PFSK-1 (cell line): Measurements from ENCODE around the gene TESMIN.

ENCODE experiments used
- FOXP2 ChIP-seq: optimal IDR thresholded peaks from 2 replicates; pipeline ENCODE3; 2011; ENCODE audit warnings: borderline replicate concordance, control low read depth, inconsistent platforms; ENCODE audit not compliant: insufficient read depth; ENCODE audit errors: extremely low read length, extremely low read depth
- POLR2AphosphoS5 ChIP-seq: IDR thresholded peaks from 2 replicates; pipeline ENCODE4 v1.6.1; 2012; ENCODE audit warnings: low read depth, mild to moderate bottlenecking, control low read depth, low read length, moderate library complexity
- SIN3A ChIP-seq: IDR thresholded peaks from 2 replicates; pipeline ENCODE4 v1.6.1; 2012; ENCODE audit warnings: mild to moderate bottlenecking, low read length, moderate library complexity, borderline replicate concordance; ENCODE audit not compliant: insufficient read depth
- TAF1 ChIP-seq: IDR thresholded peaks from 2 replicates; pipeline ENCODE4 v1.6.1; 2012; ENCODE audit warnings: low read length, control low read depth, borderline replicate concordance; ENCODE audit not compliant: insufficient read depth
- TF ChIP-seq, protein P1 (sequence below), 2 experiments: IDR thresholded peaks; 2 replicates each; pipeline versions ENCODE4 v1.6.1 to v1.8.0; 2011 to 2012; ENCODE audit warnings: low read depth in 2 of 2, low read length in 2 of 2, control low read depth in 1 of 2, inconsistent platforms in 1 of 2, mild to moderate bottlenecking in 1 of 2, moderate library complexity in 1 of 2; ENCODE audit not compliant: insufficient read depth in 1 of 2

Gene TESMIN

DNA sequence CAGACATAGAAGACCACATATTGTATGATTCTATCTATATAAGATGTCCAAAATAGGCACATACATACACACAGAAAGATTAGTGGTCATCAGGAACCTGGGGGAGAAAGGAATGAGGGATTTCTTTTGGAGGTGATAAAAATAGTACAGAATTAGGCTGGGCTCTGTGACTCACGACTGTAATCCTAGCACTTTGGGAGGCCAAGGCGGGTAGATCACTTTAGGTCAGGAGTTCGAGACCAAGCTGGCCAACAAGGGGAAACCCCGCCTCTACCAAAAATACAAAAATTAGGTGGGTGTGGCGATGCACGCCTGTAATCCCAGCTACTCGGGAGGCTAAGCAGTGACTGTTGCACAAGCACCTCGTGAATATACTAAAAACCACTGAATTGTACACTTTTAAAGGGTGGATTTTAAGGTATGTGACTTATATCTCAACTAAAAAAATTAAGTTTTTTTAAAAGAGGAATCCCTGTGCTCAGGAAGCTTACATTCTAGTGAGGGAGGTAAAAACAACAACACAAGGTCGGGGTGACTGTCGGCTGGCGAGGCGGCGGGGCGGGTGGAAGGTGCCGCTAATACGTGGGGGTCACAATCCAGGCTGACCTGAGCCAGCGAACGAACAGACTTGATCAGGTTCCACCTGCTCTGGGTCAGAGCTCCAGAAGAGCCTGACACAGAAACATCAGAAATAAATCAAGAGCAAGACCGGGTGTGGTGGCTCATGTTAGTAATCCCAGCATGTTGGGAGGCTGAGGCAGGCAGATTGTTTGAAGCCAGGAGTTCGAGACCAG, 25.3 kb upstream of the TESMIN start:
- no peak for TF ChIP-seq SIN3A
- no peak for TF ChIP-seq TAF1
- no peak for TF ChIP-seq POLR2AphosphoS5
- TF ChIP-seq FOXP2, result no peak
- TF ChIP-seq, protein P1, sequence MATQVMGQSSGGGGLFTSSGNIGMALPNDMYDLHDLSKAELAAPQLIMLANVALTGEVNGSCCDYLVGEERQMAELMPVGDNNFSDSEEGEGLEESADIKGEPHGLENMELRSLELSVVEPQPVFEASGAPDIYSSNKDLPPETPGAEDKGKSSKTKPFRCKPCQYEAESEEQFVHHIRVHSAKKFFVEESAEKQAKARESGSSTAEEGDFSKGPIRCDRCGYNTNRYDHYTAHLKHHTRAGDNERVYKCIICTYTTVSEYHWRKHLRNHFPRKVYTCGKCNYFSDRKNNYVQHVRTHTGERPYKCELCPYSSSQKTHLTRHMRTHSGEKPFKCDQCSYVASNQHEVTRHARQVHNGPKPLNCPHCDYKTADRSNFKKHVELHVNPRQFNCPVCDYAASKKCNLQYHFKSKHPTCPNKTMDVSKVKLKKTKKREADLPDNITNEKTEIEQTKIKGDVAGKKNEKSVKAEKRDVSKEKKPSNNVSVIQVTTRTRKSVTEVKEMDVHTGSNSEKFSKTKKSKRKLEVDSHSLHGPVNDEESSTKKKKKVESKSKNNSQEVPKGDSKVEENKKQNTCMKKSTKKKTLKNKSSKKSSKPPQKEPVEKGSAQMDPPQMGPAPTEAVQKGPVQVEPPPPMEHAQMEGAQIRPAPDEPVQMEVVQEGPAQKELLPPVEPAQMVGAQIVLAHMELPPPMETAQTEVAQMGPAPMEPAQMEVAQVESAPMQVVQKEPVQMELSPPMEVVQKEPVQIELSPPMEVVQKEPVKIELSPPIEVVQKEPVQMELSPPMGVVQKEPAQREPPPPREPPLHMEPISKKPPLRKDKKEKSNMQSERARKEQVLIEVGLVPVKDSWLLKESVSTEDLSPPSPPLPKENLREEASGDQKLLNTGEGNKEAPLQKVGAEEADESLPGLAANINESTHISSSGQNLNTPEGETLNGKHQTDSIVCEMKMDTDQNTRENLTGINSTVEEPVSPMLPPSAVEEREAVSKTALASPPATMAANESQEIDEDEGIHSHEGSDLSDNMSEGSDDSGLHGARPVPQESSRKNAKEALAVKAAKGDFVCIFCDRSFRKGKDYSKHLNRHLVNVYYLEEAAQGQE (IDR thresholded peaks at IDR 0.05; ENCODE audit: insufficient read depth in 1 of 2, low read depth in 2 of 2, low read length in 2 of 2), result no peak

DNA sequence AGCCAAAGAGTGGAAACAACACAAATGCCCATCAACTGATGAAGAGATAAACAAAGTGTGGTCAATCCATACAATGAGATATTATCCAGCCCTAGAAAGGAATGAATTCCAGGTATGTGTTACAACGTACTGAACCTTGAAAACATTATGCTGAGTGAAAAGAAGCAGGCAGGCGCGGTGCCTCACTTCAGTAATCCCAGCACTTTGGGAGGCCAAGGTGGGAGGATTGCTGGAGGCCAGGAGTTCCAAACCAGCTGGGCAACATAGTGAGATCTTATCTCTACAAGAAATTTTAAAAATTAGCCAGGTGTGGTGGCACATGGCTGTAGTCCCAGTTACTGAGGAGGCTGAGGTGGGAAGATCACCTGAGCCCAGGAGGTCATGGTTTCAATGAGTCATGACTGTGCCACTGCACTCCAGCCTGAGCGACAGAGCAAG, 24.6 kb upstream of the TESMIN start:
- TF ChIP-seq, protein P1 (IDR thresholded peaks at IDR 0.05; ENCODE audit: insufficient read depth in 1 of 2, low read depth in 2 of 2, low read length in 2 of 2), result no peak
- TF ChIP-seq FOXP2 (no peak), TAF1 (no peak), SIN3A (no peak), POLR2AphosphoS5 (no peak)

DNA sequence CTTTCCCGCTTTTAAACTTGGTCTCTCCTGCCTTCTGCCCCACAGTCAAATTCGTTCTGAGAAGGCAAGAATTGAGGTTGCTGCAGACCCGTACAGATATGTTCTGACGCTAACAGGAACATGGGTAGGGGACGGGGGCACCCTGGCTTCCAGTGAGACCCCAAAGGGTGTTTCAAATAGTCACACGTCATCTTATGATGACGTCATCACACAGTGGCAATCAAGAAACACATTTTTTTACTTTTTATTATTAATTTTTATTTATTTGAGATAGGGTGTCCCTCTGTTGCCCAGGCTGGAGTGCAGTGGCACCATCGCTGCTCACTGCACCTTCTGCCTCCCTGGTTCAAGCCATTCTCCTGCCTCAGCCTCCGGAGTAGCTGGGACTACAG, 22.9 kb upstream of the TESMIN start:
- TF ChIP-seq, protein P1 (IDR thresholded peaks at IDR 0.05; ENCODE audit: insufficient read depth in 1 of 2, low read depth in 2 of 2, low read length in 2 of 2), result no peak
- TF ChIP-seq TAF1, result no peak
- TF ChIP-seq POLR2AphosphoS5, result no peak
- TF ChIP-seq SIN3A, result no peak
- TF ChIP-seq FOXP2, result no peak

DNA sequence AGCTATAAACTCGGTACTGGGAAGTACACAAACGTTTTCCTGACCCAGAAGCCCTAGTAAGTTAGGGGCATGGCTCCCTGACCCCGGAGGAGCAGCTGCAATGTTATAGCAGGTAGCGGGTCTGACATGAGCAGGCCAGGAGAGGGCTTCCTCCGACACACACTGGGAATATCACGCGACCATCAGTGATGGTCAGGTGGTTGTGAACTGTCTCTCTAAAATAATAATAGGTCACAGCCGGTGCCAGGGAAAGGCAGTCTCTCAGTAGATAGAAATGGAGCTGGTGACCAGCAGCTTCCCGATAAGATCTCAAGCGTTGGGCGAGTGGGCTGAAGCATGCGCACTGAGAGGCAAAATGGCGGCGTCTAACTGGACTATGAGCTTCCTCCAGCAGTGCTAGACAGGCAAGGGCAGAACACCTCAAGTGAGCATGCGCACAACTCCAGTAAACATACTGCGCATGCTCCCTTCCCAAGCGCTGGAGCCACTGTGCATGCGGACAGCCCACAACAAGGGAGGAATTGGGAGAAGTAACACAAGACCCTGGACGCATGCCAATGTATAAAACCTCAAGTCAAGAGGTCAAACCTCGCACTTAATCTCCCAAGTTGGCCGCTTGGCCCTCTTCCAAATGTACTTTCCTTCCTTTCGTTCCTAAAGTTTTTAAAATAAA, 22.3 kb upstream of the TESMIN start:
- TF ChIP-seq TAF1, result no peak
- TF ChIP-seq SIN3A, result no peak
- TF ChIP-seq, protein P1 (IDR thresholded peaks at IDR 0.05; ENCODE audit: insufficient read depth in 1 of 2, low read depth in 2 of 2, low read length in 2 of 2), result no peak
- no peak for TF ChIP-seq FOXP2
- TF ChIP-seq POLR2AphosphoS5, result no peak

DNA sequence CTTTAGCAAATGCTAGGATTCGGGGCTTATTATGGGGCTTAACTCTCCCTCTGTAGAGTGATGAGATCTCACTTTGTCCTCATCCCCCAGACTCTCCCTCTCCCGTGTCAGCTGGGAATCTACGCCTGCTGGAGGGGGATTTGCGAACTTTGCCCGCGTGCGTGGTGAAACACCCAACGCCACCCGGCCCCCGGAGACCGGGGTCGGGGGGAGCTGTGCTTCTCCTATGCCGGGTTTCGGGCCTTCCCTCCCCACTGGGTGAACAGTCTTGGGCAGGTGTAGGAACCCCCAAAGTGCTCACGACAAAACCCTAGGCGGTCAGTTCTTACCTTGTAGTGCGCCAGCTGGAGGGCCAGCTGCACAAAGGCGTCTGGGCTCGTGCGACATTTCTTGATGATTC, 21.6 kb upstream of the TESMIN start:
- TF ChIP-seq FOXP2 (no peak), TAF1 (no peak), POLR2AphosphoS5 (no peak), SIN3A (no peak)
- TF ChIP-seq, protein P1 (IDR thresholded peaks at IDR 0.05; ENCODE audit: insufficient read depth in 1 of 2, low read depth in 2 of 2, low read length in 2 of 2), result no peak
